HG03159 (cell line): Measurements from ENCODE around the gene FSD1L.
"Not testable (repeated sequence)": the region's sequence is repeated elsewhere in the genome, so short reads cannot be mapped to it uniquely, and the experiment has no call there.

Source experiments
- ATAC-seq: cut with Tn5 transposase; IDR thresholded peaks from one replicate; pipeline ENCODE4 v1.9.1; 2021; ENCODE audit warnings: mild to moderate bottlenecking, moderate library complexity; ENCODE audit not compliant: unreplicated experiment

FSD1L gene

GRCh38 chr9:105541838-105542237, 94.0 kb downstream of the FSD1L start:
- ATAC-seq, result peak; percentile 90

GRCh38 chr9:105554042-105554441, 106.2 kb downstream of the FSD1L start:
- no peak for ATAC-seq

- ATAC-seq, result peak; percentile 95
Observed at GRCh38 chr9:105557804-105558610, 110.2 kb downstream of the FSD1L start, which contains the start of gene FKTN. Gene FKTN, plus strand, starts transcription at chr9:105558131. Its CDS starts 16,902 bp downstream, at chr9:105575033.

- no peak for ATAC-seq
Observed at GRCh38 chr9:105572455-105572854, 124.6 kb downstream of the FSD1L start.

- ATAC-seq, result not testable (repeated sequence)
Observed at GRCh38 chr9:105579952-105580351, 132.1 kb downstream of the FSD1L start.

GRCh38 chr9:105581550-105581949, 133.7 kb downstream of the FSD1L start:
- ATAC-seq, result not testable (repeated sequence)

GRCh38 chr9:105593145-105593544, 145.3 kb downstream of the FSD1L start:
- ATAC-seq, result no peak
